AG09319 (cell line): ENCODE data around the gene EN1.

Experiments
- DNase-seq: peaks from one replicate; pipeline ENCODE4 v3.0.0-alpha.2; 2010; ENCODE audit warnings: low read depth; ENCODE audit errors: extremely low read depth
- TF ChIP-seq, protein P1 (sequence below): IDR thresholded peaks from 2 replicates; pipeline ENCODE4 v1.5.1; 2011; ENCODE audit warnings: low read depth, mild to moderate bottlenecking, inconsistent platforms, low read length, moderate library complexity

Gene EN1

DNA sequence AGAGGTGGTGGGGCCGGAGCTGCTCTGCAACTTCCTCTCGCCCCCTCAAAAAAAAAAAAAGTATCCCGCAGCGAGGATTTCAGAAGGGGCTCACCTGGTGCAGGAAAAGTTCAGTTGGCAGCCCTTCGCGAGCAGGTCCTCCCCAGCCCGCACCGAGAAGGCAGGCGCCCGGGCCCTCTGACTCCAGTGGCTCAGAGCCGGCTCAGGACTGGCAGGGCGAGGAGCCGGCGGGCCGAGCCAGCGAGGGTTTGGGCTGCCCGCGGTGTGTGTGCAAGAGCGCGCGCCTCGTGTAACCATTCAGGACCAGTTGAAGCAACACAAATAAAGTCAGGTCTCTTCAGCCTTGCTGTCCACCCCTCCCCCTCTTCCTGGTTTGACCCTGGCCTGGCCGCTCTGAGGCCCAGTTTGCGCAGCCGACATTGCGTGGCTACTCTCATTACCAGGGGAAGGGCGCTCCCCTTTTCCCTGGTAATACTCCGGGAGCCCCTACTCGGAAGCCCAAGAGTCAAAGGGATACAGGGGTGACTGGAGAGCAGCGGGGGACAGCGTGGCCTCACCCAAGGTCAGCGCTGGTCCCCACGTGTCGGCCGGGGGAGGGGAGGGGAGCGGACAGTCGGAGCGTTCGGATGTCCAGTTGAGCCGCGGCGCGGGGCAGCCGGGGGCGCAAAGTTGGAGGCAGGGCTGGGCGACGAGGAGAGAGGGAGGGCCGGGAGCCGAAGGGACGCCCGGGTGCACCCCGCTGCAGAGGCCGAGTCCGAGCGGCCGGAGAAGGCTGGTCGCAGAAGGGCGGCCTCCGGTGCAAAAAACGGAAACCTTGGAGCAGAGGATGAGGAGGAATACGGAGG is 12.3 kb downstream of the EN1 start:
- TF ChIP-seq, protein P1, sequence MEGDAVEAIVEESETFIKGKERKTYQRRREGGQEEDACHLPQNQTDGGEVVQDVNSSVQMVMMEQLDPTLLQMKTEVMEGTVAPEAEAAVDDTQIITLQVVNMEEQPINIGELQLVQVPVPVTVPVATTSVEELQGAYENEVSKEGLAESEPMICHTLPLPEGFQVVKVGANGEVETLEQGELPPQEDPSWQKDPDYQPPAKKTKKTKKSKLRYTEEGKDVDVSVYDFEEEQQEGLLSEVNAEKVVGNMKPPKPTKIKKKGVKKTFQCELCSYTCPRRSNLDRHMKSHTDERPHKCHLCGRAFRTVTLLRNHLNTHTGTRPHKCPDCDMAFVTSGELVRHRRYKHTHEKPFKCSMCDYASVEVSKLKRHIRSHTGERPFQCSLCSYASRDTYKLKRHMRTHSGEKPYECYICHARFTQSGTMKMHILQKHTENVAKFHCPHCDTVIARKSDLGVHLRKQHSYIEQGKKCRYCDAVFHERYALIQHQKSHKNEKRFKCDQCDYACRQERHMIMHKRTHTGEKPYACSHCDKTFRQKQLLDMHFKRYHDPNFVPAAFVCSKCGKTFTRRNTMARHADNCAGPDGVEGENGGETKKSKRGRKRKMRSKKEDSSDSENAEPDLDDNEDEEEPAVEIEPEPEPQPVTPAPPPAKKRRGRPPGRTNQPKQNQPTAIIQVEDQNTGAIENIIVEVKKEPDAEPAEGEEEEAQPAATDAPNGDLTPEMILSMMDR, result no peak
- no peak for DNase-seq

DNA sequence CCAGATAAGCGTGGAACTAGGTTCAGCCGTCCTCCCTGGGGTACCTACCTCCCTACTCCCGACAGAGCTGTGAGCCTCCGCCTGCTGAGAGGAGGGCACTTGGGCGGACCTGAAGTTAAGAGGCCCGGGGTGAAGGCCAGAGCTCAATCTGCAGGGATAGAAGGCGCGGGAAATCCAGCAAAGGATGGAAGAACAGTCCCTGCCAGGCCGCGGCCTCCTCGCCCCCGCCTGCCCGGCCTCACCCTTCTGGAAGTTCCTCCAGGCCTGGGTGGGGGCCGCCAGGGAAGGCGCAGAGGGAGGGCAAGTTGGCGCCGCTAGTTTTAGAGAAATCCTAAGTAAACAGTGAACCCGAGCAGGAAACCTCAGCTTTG is 13.0 kb downstream of the EN1 start:
- TF ChIP-seq, protein P1, result no peak
- DNase-seq, result no peak

DNA sequence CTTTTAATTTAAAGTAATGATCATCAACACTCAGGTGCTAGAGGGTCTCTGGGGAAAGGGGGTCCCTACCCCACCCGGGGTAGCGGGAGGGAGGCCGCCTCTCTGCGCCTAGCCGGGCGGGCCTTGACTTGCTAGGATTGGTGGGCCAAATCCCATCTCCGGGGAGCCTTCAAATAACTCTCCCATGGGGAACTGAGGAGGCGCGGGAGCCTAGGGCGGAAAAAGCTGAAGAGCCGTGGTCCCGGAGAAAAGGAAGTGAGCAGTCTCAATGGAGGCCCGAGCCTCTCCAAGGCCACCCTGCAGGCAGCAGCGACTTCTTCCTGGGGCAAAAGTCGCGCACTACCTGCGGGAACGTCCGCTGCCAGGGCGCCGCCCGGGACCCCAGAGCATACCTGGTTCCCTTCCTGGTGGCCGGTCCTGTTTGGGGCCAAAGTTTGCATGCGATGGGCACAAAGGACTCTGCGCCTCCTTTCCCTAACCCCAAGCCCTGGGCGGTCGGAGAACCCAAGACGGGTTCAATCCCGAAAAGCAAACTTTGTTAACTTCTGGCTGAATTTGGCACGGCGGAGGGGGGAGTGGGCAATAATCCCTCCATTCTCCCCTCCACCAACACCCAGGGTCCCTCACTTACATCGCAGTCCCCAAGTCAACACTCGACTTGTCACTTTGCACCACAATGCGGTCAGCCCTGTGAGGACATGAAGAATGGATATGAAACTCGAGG is 13.6 kb downstream of the EN1 start:
- TF ChIP-seq, protein P1, result no peak
- no peak for DNase-seq

DNA sequence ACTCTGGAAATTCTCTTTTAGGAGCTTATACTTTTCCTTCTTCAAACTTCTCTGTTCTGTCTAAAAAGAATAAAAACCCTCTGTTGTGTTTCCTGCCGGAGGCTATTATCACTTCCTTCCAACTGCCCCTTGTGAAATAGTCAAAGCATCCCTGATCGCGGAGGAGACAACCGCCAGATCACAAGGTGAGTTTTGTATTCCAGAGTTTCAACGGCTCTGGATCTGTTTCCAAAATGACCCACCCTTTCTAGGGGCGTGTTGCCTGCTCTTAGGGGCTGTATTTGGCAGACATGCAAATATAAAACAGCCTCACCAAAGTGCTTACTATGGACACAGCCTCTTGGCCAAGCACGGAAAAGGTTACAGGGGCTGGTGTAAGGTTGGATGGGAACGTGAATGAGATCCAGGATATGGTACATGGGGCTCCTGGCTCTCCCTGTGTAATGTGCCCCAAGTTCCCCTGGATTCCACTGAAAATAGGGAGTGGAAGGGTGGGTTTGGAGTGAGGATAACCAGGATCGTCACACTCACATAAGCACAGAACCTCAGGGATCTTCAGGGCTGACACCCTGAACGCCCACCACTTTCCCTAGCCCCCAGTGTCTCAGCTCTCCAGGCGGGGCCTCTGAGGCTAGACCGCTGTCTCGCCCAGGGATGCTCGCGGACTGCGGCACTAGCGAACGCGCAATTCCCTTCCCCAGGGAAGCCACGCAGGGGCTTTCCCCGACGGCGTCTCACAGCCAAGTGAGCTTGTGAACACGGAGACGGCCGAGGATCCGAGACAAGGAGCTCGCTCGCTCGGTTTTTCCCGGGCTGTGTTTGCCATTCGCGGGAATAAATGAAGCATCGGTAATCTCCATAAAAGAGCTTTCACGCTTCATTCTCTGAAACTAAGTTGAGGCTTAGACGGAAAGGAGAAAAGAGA is 14.4 kb downstream of the EN1 start:
- TF ChIP-seq, protein P1, result no peak
- no peak for DNase-seq

DNA sequence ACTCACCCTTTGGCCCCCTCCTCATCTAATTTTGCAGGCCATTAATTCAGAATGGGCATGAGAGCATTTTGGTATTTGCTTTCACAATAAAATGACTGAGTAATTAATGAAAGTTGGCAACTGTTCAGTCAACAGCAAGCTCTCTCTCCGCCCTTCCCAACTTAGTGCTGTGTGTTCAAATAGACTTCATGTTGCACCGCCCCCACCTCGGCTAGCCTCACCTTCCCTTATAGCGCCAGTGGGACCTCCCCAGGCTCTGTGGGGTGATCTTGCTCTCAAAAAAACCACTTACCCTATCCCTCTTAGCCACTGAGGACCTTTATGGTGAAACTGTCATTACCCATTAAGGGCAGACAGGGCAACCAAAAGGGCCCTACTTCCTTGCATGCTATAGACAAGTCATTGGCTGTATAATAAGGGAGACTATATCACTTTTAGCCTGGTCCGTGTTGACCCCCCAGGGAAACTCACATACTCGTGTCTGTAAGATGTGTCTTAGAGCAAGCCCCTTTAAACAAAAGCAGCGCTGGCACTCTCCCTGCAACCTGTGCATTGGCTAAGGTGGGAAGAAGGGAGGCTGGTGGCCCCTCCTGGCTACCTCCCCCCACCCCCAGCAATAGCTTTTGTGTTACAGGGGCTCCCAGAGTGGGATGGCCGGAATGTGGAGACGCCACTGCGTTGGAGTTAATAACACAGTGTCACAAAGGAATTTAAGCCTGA is 15.2 kb downstream of the EN1 start:
- TF ChIP-seq, protein P1, result no peak
- no peak for DNase-seq

DNA sequence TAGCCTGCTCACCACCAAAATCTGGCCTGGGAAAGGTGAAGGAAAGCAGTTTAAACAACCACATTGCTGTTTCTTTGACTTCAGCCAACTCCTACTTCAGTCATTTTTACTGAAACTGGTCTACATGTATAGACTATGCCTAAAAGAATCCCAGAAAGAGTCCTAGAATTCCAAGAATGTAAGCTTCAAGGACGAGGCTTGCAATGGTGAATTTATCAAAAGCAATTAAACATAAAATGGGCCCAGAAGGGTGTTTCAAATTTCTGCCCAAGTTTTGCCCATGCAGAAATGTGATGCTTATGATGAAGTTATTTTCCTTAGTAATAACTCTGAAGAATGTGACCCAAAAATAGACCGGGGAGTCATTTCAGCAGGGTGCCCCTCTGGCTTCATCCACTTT is 16.6 kb downstream of the EN1 start:
- no peak for DNase-seq
- TF ChIP-seq, protein P1, result no peak
